H9 (cell line): ENCODE results near the gene MBIP. TPM values are rescaled to one million over a fixed set of nuclear protein-coding genes. Genes with fewer than 3 reads are reported as not detected.

Experiments used
- DNase-seq: peaks from one replicate; pipeline ENCODE4 v3.0.0-alpha.2; 2017
- H2AFZ ChIP-seq: one replicate; pipeline ENCODE4 v1.6.1; 2013; ENCODE audit warnings: mild to moderate bottlenecking, low read length, control low read depth, moderate library complexity
- H2AK5ac ChIP-seq: 2 replicates; pipeline ENCODE4 v1.6.1; 2013; ENCODE audit warnings: low read length, control low read depth, mixed read lengths; ENCODE audit not compliant: insufficient read length
- H2BK120ac ChIP-seq: one replicate; pipeline ENCODE4 v1.6.1; 2013; ENCODE audit warnings: low read depth, mild to moderate bottlenecking, low read length, control low read depth, inconsistent platforms; ENCODE audit not compliant: poor library complexity, severe bottlenecking
- H2BK12ac ChIP-seq: 2 replicates; pipeline ENCODE4 v1.6.1; 2013; ENCODE audit warnings: low read length, control low read depth, mixed read lengths, low read depth; ENCODE audit not compliant: insufficient read length
- H2BK15ac ChIP-seq: 2 replicates; pipeline ENCODE4 v1.6.1; 2013; ENCODE audit warnings: low read depth, low read length, control low read depth
- H2BK20ac ChIP-seq: one replicate; pipeline ENCODE4 v1.6.1; 2013; ENCODE audit warnings: low read depth, mild to moderate bottlenecking, low read length, control low read depth, inconsistent platforms; ENCODE audit not compliant: poor library complexity, severe bottlenecking
- H2BK5ac ChIP-seq: 2 replicates; pipeline ENCODE4 v1.6.1; 2013; ENCODE audit warnings: low read length, control low read depth, mixed read lengths; ENCODE audit not compliant: insufficient read length
- H3K14ac ChIP-seq: 2 replicates; pipeline ENCODE4 v1.6.1; 2013; ENCODE audit warnings: low read length, control low read depth; ENCODE audit not compliant: insufficient read depth
- H3K18ac ChIP-seq: 2 replicates; pipeline ENCODE4 v1.6.1; 2013; ENCODE audit warnings: low read depth, mild to moderate bottlenecking, mixed read lengths, low read length, control low read depth; ENCODE audit not compliant: insufficient read length
- H3K23ac ChIP-seq: 2 replicates; pipeline ENCODE4 v1.6.1; 2013; ENCODE audit warnings: low read length, control low read depth, mixed read lengths, low read depth; ENCODE audit not compliant: insufficient read length
- H3K23me2 ChIP-seq: 2 replicates; pipeline ENCODE4 v1.6.1; 2013; ENCODE audit warnings: low read depth, mild to moderate bottlenecking, mixed read lengths, low read length, control low read depth; ENCODE audit not compliant: insufficient read length, poor library complexity, severe bottlenecking
- H3K27ac ChIP-seq: 2 replicates; pipeline ENCODE4 v1.5.1; 2013; ENCODE audit warnings: low read length, control low read depth, mixed read lengths, low read depth; ENCODE audit not compliant: insufficient read length
- H3K27me3 ChIP-seq: 2 replicates; pipeline ENCODE4 v1.6.1; 2013; ENCODE audit warnings: low read length, control low read depth, inconsistent platforms; ENCODE audit not compliant: insufficient read depth
- H3K4ac ChIP-seq: 2 replicates; pipeline ENCODE4 v1.6.1; 2013; ENCODE audit warnings: low read depth, mild to moderate bottlenecking, control low read depth, inconsistent platforms, low read length, moderate library complexity
- H3K4me1 ChIP-seq: 2 replicates; pipeline ENCODE4 v1.6.1; 2013; ENCODE audit warnings: low read length, control low read depth, inconsistent platforms; ENCODE audit not compliant: insufficient read depth
- H3K4me2 ChIP-seq: 2 replicates; pipeline ENCODE4 v1.6.1; 2013; ENCODE audit warnings: low read length, control low read depth, mixed read lengths; ENCODE audit not compliant: insufficient read length, insufficient read depth
- H3K56ac ChIP-seq: 2 replicates; pipeline ENCODE4 v1.6.1; 2013; ENCODE audit warnings: low read depth, mild to moderate bottlenecking, mixed read lengths, low read length, control low read depth; ENCODE audit not compliant: insufficient read length
- H3K79me1 ChIP-seq: 2 replicates; pipeline ENCODE4 v1.6.1; 2013; ENCODE audit warnings: low read depth, mild to moderate bottlenecking, moderate library complexity, low read length, control low read depth, inconsistent platforms; ENCODE audit not compliant: insufficient read depth, poor library complexity, severe bottlenecking
- H3K79me2 ChIP-seq: 2 replicates; pipeline ENCODE4 v1.6.1; 2013; ENCODE audit warnings: low read length, control low read depth, inconsistent platforms; ENCODE audit not compliant: insufficient read depth
- H3K9ac ChIP-seq: 2 replicates; pipeline ENCODE4 v1.6.1; 2013; ENCODE audit warnings: low read length, control low read depth, mixed read lengths; ENCODE audit not compliant: insufficient read length; ENCODE audit errors: extremely low read depth
- H3K9me3 ChIP-seq: one replicate; pipeline ENCODE4 v1.6.1; 2013; ENCODE audit warnings: low read depth, low read length, inconsistent platforms; ENCODE audit not compliant: control insufficient read depth
- H3T11ph ChIP-seq: one replicate; pipeline ENCODE4 v1.6.1; 2013; ENCODE audit warnings: mild to moderate bottlenecking, low read length, control low read depth, inconsistent platforms
- H4K20me1 ChIP-seq: one replicate; pipeline ENCODE4 v1.6.1; 2013; ENCODE audit not compliant: control insufficient read depth, insufficient read length, insufficient read depth
- H4K5ac ChIP-seq: 2 replicates; pipeline ENCODE4 v1.6.1; 2013; ENCODE audit warnings: low read depth, mild to moderate bottlenecking, mixed read lengths, low read length, control low read depth; ENCODE audit not compliant: insufficient read length
- H4K8ac ChIP-seq: replicated peaks from 2 replicates; pipeline ENCODE4 v1.6.1; 2013; ENCODE audit warnings: low read length, control low read depth, mixed read lengths, low read depth; ENCODE audit not compliant: insufficient read length
- H4K91ac ChIP-seq: 2 replicates; pipeline ENCODE4 v1.6.1; 2013; ENCODE audit warnings: low read depth, mild to moderate bottlenecking, moderate library complexity, mixed read lengths, low read length, control low read depth; ENCODE audit not compliant: insufficient read length
- H3K27ac Mint-ChIP-seq, 3 experiments: 2 replicates in 2 of 3; 3 replicates in 1 of 3; pipeline ENCODE4 v1.8.0; 2020 to 2021; ENCODE audit warnings: mixed read lengths in 3 of 3, mild to moderate bottlenecking in 1 of 3, moderate library complexity in 1 of 3
- H3K27me3 Mint-ChIP-seq: 2 replicates; pipeline ENCODE4 v1.8.0; 2021; ENCODE audit warnings: low read depth, mild to moderate bottlenecking, moderate library complexity, mixed read lengths
- H3K36me3 Mint-ChIP-seq, 3 experiments: 2 replicates in 2 of 3; 3 replicates in 1 of 3; pipeline ENCODE4 v1.8.0; 2020 to 2021; ENCODE audit warnings: low read depth in 3 of 3, mixed read lengths in 3 of 3; ENCODE audit not compliant: insufficient read depth in 1 of 3
- H3K4me1 Mint-ChIP-seq, 2 experiments: 2 replicates each; pipeline ENCODE4 v1.8.0; 2020; ENCODE audit warnings: mixed read lengths in 2 of 2
- H3K4me3 Mint-ChIP-seq, 2 experiments: 2 replicates in 1 of 2; 3 replicates in 1 of 2; pipeline ENCODE4 v1.8.0; 2020 to 2021; ENCODE audit warnings: mild to moderate bottlenecking in 2 of 2, mixed read lengths in 2 of 2, moderate library complexity in 1 of 2
- H3K9me3 Mint-ChIP-seq, 2 experiments: 2 replicates in 1 of 2; 3 replicates in 1 of 2; pipeline ENCODE4 v1.8.0; 2020; ENCODE audit warnings: mild to moderate bottlenecking in 2 of 2, mixed read lengths in 2 of 2, moderate library complexity in 1 of 2
- CTCF ChIP-seq: fragments of 200-600 bp; sonication (generic); conservative IDR thresholded peaks from 3 replicates; pipeline ENCODE4 v1.8.0; 2021; ENCODE audit warnings: antibody characterized with exemption, mild to moderate bottlenecking
- WGBS: extraction: QIAGEN DNeasy Blood & Tissue Kit; methylation state at CpG from one replicate; pipeline ENCODE4 v1.1.7; 2013; ENCODE audit warnings: missing lambda C conversion rate, low lambda C conversion rate, mixed read lengths; ENCODE audit not compliant: insufficient read length; ENCODE audit errors: extremely low coverage; 5-methylcytosine and 5-hydroxymethylcytosine counted together
- total RNA-seq: library from RNA; stranded (reverse); gene quantifications from 2 replicates; pipeline ENCODE4 v1.2.1, GENCODE V29; 2021

Gene MBIP
- total RNA-seq, 1 experiment from 2014 or later: 29.6 TPM

GRCh38 chr14:36256126-36256801 is 64.2 kb downstream of the MBIP start:
- no peak for DNase-seq
- Mint-ChIP-seq H3K27ac (no peak overlapping the region), H3K4me1 (peaks cover 6 to 9% of the 10 kb centered on the region in 2 experiments; a peak in 3 of 4 replicates), H3K9me3 (no peaks in the 10 kb centered on the region), H3K27me3 (no peaks in the 10 kb centered on the region), H3K36me3 (no peaks in the 10 kb centered on the region), H3K4me3 (no peak overlapping the region)
- Histone ChIP-seq H3K9me3 (no peaks in the 10 kb centered on the region), H3K27ac (no peak overlapping the region), H3T11ph (no peak overlapping the region), H4K5ac (no peak overlapping the region), H3K4ac (no peak overlapping the region), H3K23ac (no peak overlapping the region), H3K14ac (no peak overlapping the region), H4K8ac (no peak overlapping the region), H3K9ac (no peak overlapping the region), H3K79me1 (no peaks in the 10 kb centered on the region), H3K23me2 (no peaks in the 10 kb centered on the region), H2AK5ac (no peak overlapping the region), H2BK12ac (no peak overlapping the region), H3K4me1 (no peaks in the 10 kb centered on the region), H4K91ac (no peak overlapping the region), H2BK20ac (no peak overlapping the region), H3K56ac (no peak overlapping the region), H4K20me1 (no peaks in the 10 kb centered on the region), H2BK15ac (no peak overlapping the region), H3K27me3 (no peaks in the 10 kb centered on the region), H3K18ac (no peak overlapping the region), H2BK5ac (no peak overlapping the region), H2AFZ (no peak overlapping the region), H3K4me2 (no peak overlapping the region), H3K79me2 (no peaks in the 10 kb centered on the region; the same call in 1 of the 2 replicates), H2BK120ac (no peak overlapping the region)
- no peak for TF ChIP-seq CTCF
- WGBS: no CpG with 5 or more reads among the region's 7 CpGs
